Fibroblast of skin of right biceps (primary cell): ENCODE results near the gene CLDN11.
A peak's percentile ranks its signal among the peaks of the same experiment; 100 is the strongest.

Source experiments
- DNase-seq: peaks from one replicate; pipeline ENCODE4 v3.0.0-alpha.2; 2013

The CLDN11 gene

GRCh38 chr3:170418422-170419398 lies at the start of gene CLDN11:
Gene CLDN11, plus strand, starts transcription at chr3:170418868. Its CDS starts 199 bp downstream, at chr3:170419067.
- DNase-seq: peak; percentile 83

- no peak for DNase-seq
Measured at GRCh38 chr3:170368921-170369320, 49.7 kb upstream of the CLDN11 start.

DNA sequence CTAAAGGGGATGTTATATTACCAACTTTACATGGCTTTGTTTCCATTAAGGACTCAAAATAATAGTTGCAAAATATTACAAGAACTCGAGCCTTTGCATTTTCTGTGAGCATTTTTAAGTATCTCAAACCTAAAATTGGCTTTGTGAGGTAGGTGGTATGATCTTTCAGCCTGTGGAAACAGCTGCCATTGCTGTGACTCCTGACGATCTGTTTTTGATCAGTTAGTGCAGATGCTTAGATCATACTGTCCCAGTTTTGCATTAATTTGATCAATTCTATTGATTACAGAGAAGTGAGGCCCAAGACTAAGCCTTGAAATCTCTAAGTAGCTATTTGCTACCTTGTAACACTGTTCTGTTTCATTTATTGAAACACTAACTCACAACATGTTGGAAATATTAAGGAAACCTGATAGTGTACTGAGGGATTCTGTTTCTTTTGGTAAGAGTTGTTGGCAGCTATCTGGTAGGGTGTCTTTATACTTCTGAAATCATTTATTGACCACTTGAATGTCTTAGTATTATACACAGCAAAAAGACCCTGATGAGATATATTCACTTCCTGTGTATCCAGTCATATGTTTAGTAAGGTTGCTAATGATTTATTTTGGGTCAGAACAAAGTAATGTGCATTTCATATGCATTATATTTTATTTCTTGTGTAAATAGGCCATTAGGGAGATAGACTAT lies 46.3 kb upstream of the CLDN11 start:
- DNase-seq: no peak

DNA sequence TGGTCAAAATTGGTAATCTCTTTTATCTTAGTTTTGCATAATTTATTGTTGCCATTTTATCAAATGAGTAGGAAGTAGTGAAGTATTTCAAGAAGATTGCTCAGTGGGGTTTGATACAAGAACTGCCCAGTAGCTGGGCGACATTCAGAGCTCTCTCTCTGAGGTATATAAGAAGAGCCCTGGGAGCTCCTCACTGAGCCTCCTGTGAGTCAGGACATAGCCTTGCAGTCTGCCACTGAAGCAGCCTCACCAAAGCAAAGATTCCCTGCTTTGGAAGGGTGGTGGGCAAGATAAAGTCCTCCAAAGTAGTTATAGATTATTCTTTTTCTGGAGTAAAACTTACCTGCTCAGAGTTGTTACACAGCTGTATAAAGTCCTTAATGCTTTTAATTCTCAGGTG lies 35.1 kb upstream of the CLDN11 start:
- peak; percentile 28 for DNase-seq

- no peak for DNase-seq
Measured at GRCh38 chr3:170386468-170386867, 32.2 kb upstream of the CLDN11 start.

DNA sequence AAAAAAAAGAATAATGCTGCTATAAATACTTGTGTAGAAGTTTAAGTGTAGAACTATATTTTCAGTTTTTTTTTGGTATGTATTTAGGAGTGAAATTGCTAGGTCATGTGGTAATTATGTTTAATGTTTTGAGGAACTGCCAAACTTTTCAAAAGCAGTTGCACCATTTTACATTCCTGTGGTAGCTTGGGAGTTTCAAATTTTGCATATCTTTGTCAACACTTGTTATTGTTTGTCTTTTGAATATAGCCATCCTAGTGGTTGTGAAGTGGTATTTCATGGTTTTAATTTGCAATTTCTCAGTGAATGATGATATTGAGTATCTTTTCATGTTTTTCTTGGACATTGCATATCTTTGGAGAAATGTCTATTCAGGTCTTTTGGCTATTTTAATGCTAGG lies 30.7 kb upstream of the CLDN11 start:
- DNase-seq: peak; percentile 33

- no peak for DNase-seq
Measured at GRCh38 chr3:170391108-170391507, 27.6 kb upstream of the CLDN11 start.

DNA sequence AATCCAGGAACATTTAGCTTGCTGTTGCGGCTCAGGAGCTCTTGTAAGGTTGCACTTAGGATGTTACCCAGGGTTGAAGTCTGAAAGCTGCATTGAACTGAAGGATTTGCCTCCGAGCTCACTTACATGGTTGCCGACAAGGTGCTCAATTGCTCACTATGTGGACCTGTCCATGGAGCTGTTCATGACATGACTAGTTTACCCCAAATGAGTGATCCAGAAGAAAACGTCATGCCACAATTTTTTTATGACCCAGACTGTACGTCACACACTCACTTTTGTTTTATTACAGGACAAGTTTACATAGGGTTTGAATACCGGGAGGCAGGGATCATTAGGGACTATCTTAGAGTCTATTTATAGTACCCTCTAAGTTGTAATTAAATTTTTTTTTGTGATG lies 21.0 kb upstream of the CLDN11 start:
- DNase-seq: no peak

DNA sequence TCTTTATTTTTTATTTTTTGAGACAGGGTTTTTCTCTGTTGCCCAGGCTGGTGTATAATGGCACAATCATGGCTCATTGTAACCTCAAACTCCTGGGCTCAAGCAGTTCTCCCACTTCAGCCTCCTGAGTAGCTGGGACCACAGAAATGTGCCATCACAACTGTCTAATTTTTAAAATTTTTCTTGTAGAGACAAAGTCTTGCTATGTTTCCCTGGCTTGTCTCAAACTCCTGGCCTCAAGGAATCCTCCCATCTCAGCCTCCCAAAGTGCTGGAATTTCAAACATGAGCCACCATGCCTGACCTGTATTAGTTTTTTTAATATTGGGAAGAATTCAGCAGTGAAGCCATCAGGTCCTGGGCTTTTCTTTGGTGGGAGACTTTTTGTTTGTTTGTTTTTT lies 13.6 kb upstream of the CLDN11 start:
- no peak for DNase-seq

DNA sequence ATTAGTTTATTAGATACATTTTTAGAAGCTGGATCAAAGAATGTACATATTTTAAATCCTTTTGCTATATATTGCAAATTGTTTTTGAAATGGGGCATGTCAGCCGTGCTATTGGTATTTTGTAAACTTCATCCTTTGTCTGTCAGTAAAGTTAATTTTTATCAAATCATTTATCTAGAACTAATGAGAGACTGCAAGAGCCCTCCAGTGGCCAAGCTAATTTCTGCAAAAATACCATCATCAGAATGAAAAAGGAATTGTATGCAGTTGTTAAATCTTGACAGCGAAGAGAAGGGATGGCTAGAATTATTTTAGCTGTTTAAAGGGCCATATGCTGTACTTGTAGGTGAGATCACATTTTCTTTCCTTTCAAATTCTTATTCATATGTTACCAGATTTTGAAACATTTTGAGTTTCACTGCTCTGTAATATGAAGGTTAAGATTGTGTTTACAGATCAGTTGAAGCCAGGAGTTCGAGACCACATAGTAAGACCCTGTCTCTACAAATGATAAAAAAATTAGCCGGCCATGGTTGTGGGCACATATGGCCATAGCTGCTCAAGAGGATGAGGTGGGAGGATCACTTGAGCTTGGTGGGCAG lies 8.1 kb upstream of the CLDN11 start:
- DNase-seq: peak; percentile 35

DNA sequence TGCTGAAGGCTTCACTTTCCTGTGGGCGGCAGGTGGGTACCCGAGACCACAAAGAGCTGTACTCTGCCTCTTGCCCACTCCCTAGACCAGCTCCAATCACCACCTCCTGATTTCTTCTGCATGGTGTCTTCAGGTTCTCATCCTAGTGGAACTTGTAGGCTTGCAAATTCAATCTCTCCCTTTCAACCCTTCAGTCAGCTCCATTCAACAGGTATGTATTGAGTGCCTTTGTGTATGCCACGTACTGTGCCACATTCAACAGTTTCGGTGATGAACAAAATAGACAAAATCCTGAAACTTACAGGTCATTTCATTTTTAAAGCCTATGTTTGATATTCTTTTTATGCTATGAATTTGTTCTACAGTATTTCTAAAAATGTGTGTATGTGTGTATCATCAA lies 5.4 kb upstream of the CLDN11 start:
- no peak for DNase-seq

GRCh38 chr3:170414202-170414663 lies 4.4 kb upstream of the CLDN11 start:
- DNase-seq: peak; percentile 90

GRCh38 chr3:170417090-170417489 lies 1.6 kb upstream of the CLDN11 start:
- no peak for DNase-seq

- peak; percentile 68 for DNase-seq
Measured at GRCh38 chr3:170419557-170420087, 954 bp downstream of the CLDN11 start.

DNA sequence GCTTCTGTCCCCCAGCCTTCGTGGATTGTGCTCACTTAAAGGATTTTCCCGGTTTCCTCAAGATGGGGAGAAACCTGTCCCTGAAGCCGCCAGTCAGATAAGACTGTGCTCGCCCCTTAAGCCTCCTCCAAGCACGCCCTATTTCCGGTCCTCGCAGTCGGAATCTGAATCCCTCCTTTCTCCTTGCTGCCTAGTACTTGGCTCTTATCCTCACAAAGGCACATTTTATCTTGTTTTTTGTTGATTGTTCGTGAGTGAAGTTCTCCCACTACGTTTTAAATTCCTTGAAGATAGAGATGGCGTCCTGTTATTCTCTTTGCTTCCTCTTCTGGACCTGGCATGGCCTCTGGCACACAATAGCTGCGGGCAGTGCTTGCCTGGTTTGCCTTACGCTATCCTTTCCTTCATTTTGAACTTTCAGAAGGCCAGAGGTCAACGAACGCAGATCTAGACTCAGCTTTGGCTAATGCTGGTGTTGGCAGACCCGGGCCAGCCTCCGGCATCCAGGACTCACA lies 1.7 kb downstream of the CLDN11 start:
- DNase-seq: peak; percentile 63

GRCh38 chr3:170421111-170421641 lies 2.5 kb downstream of the CLDN11 start:
- peak; percentile 48 for DNase-seq

DNA sequence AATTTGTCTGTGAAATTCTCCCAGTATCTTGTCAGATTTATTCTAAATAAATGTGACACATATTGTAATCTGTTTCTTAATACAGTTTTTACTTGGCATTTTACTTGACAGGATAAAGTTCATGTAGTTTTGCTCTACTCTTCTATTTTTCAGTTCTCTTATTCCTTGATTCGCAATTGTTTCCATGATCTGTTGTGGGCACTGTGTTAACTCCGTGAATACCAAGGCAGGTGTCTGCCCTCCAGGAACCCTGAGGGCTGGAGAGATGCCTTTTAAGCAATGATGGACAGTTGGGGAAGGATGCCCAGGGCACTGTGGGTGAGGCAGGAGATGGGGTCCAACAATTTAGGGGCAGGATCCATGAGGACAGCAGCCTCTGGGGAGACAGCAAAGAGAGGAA lies 3.1 kb downstream of the CLDN11 start:
- DNase-seq: no peak

DNA sequence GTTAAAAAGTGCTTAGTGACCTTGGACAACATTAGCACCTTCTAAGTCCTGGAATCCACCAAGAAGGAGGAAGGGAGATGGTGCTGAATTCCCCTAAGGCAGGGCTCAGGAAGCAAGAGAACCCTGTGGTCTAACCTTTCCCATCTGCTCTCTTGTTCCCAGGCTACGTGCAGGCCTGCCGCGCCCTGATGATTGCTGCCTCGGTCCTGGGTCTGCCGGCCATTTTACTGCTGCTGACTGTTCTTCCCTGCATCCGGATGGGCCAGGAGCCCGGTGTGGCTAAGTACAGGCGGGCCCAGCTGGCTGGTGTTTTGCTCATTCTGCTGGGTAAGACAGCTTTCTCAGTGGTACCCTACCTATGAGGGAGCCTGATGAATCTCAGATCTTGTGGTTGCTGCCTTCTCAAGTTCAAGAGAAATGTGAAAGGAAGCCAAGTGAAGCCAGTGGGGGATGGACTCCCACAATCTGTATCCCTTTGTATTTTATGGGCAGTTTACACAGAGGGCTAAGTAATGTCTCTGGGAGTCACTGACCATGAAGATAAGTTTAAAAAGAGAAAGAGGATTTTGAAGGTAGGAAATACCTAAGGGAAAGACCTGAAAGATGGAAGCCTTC lies 4.4 kb downstream of the CLDN11 start:
- DNase-seq: no peak

- peak; percentile 54 for DNase-seq
Measured at GRCh38 chr3:170424879-170425278, 6.2 kb downstream of the CLDN11 start.

DNA sequence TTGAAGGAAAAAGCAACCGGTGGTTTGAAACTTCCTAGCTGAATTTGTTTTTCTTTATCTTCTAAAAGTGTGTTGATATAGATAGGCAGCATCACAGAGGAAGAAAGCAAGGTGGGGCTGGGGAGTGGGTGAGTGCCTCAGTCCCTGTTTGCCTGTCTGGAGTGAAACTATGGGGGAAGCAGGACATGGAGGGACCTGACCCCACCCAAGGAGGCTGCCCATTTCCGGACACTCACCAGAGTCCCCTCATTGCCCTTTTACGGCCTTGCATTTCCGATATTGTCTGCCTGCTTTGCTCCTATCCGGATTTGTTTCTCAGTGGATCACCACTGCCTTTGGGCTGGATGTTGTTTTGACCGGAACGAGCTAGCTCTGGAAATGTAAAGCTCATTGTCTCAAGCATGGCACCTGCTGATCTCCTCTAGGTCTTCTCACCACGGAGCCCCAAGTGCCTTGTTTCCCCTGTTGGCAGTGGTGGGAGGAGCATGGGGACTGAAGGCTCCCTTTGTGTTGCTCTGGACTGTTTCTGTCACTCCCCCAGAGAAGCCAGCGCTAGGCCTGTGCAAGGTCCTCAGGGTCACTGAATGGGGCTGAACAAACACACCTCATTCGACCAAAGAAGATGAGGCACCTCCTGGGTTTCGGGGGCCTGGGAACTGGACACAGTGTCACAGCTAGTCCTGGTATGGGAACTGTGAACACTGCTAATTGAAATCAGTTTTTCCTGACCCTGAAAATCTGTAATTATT lies 7.0 kb downstream of the CLDN11 start:
- no peak for DNase-seq

- peak; percentile 28 for DNase-seq
Measured at GRCh38 chr3:170426240-170426797, 7.7 kb downstream of the CLDN11 start.
